H1 (cell line): Measurements from ENCODE around the gene RSPH6A. TPM values are rescaled to one million over a fixed set of nuclear protein-coding genes. Genes with fewer than 3 reads are reported as not detected.
A peak's percentile ranks its signal among the peaks of the same experiment; 100 is the strongest.

Source experiments
- CTCF ChIA-PET: fragments of 300-600 bp; sonication (Branson Sonifier 250); formaldehyde crosslinking; loops from one replicate; lab custom pipeline; 2021; ENCODE audit not compliant: partially characterized antibody; lab: Charles Lee
- POLR2A ChIA-PET: fragments of 300-600 bp; sonication (Branson Sonifier 250); formaldehyde crosslinking; loops from one replicate; lab custom pipeline; 2021; ENCODE audit warnings: inconsistent platforms; ENCODE audit not compliant: partially characterized antibody; lab: Charles Lee
- DNase-seq, 2 experiments: peaks; one replicate each; pipeline versions ENCODE4 v3.0.0 to v3.0.0-alpha.2; 2010 to 2022; ENCODE audit warnings: low spot score in 2 of 2, low read depth in 1 of 2, mixed read lengths in 1 of 2
- FAIRE-seq: peaks from 2 replicates; lab custom pipeline; 2011; peaks lifted over from hg19 to GRCh38; lab: Jason Lieb, UNC
- H2AFZ ChIP-seq: 2 replicates; pipeline ENCODE4 v1.8.1; 2012; ENCODE audit warnings: low read length, inconsistent platforms
- H2AK5ac ChIP-seq: 2 replicates; pipeline ENCODE4 v1.6.1; 2013; ENCODE audit warnings: low read depth, low read length
- H2BK120ac ChIP-seq: replicated peaks from 2 replicates; pipeline ENCODE3; 2013; ENCODE audit warnings: low read depth, low read length, inconsistent platforms
- H2BK12ac ChIP-seq: 2 replicates; pipeline ENCODE4 v1.6.1; 2013; ENCODE audit warnings: low read depth, low read length
- H2BK15ac ChIP-seq: 2 replicates; pipeline ENCODE4 v1.6.1; 2013; ENCODE audit warnings: low read length
- H2BK20ac ChIP-seq: 2 replicates; pipeline ENCODE4 v1.6.1; 2013; ENCODE audit warnings: low read length
- H2BK5ac ChIP-seq: 2 replicates; pipeline ENCODE4 v1.6.1; 2013; ENCODE audit warnings: low read depth, low read length
- H3K14ac ChIP-seq: 2 replicates; pipeline ENCODE4 v1.6.1; 2013; ENCODE audit warnings: inconsistent platforms; ENCODE audit not compliant: insufficient read length
- H3K18ac ChIP-seq: 2 replicates; pipeline ENCODE4 v1.6.1; 2013; ENCODE audit warnings: low read length; ENCODE audit errors: extremely low read depth
- H3K23ac ChIP-seq: 2 replicates; pipeline ENCODE4 v1.6.1; 2013; ENCODE audit warnings: inconsistent platforms; ENCODE audit not compliant: insufficient read length
- H3K23me2 ChIP-seq: 2 replicates; pipeline ENCODE4 v1.6.1; 2013; ENCODE audit warnings: low read depth, low read length
- H3K27ac ChIP-seq: 2 replicates; pipeline ENCODE4 v1.6.1; 2011; ENCODE audit warnings: low read depth, low read length, inconsistent platforms
- H3K27me3 ChIP-seq, 4 experiments: replicated peaks in 1 of 4; 1 replicate in 1 of 4; 2 replicates in 3 of 4; pipeline versions ENCODE4 v1.6.1 to v1.8.1; 2011 to 2013; ENCODE audit warnings: low read length in 3 of 4, mild to moderate bottlenecking in 3 of 4, inconsistent platforms in 2 of 4, mixed read lengths in 2 of 4, moderate library complexity in 1 of 4; ENCODE audit not compliant: control insufficient read depth in 3 of 4, insufficient read depth in 3 of 4; ENCODE audit errors: extremely low read depth in 1 of 4
- H3K36me3 ChIP-seq, 4 experiments: 2 replicates each; pipeline versions ENCODE4 v1.6.1 to v1.8.1; 2011 to 2013; ENCODE audit warnings: mild to moderate bottlenecking in 4 of 4, low read length in 3 of 4, moderate library complexity in 2 of 4, control low read depth in 1 of 4, inconsistent platforms in 1 of 4; ENCODE audit not compliant: insufficient read depth in 4 of 4, control insufficient read depth in 2 of 4
- H3K4ac ChIP-seq: replicated peaks from 2 replicates; pipeline ENCODE3; 2013; ENCODE audit warnings: low read length, low read depth, mixed read lengths, inconsistent platforms; ENCODE audit not compliant: insufficient read length
- H3K4me1 ChIP-seq, 4 experiments: replicated peaks in 1 of 4; 1 replicate in 1 of 4; 2 replicates in 3 of 4; pipeline versions ENCODE4 v1.6.1 to v1.8.1; 2011 to 2013; ENCODE audit warnings: low read length in 3 of 4, inconsistent platforms in 2 of 4, mixed read lengths in 1 of 4; ENCODE audit not compliant: insufficient read depth in 4 of 4, control insufficient read depth in 3 of 4
- H3K4me2 ChIP-seq, 2 experiments: 2 replicates each; pipeline versions ENCODE4 v1.6.1 to v1.8.1; 2011 to 2013; ENCODE audit warnings: low read depth in 2 of 2, low read length in 2 of 2, control low read depth in 1 of 2, inconsistent platforms in 1 of 2, mild to moderate bottlenecking in 1 of 2; ENCODE audit not compliant: insufficient read depth in 1 of 2
- H3K4me3 ChIP-seq, 4 experiments: fragments of 200-600, 300-600 bp in 1 of 4; sonication (generic), shearing (Covaris generic), sonication (Bioruptor Twin) in 1 of 4; 2 replicates each; pipeline versions ENCODE4 v1.5.1 to v1.8.1; 2011 to 2016; ENCODE audit warnings: low read length in 4 of 4, low read depth in 3 of 4, control low read depth in 2 of 4, inconsistent platforms in 2 of 4, mild to moderate bottlenecking in 2 of 4, mixed read lengths in 1 of 4, moderate library complexity in 1 of 4; ENCODE audit not compliant: insufficient read depth in 2 of 4; ENCODE audit errors: extremely low read depth in 1 of 4
- H3K56ac ChIP-seq: replicated peaks from 2 replicates; pipeline ENCODE3; 2013; ENCODE audit warnings: low read depth, mild to moderate bottlenecking, mixed read lengths, low read length, inconsistent platforms; ENCODE audit not compliant: insufficient read length
- H3K79me1 ChIP-seq: 2 replicates; pipeline ENCODE4 v1.6.1; 2013; ENCODE audit warnings: low read depth, low read length, control low read depth
- H3K79me2 ChIP-seq, 2 experiments: 2 replicates each; pipeline versions ENCODE4 v1.6.1 to v1.8.1; 2012 to 2013; ENCODE audit warnings: low read length in 2 of 2, mild to moderate bottlenecking in 2 of 2, inconsistent platforms in 1 of 2; ENCODE audit not compliant: insufficient read depth in 2 of 2, control insufficient read depth in 1 of 2
- H3K9ac ChIP-seq, 4 experiments: replicated peaks in 1 of 4; 1 replicate in 1 of 4; 2 replicates in 3 of 4; pipeline versions ENCODE4 v1.6.1 to v1.8.1; 2011 to 2013; ENCODE audit warnings: low read depth in 3 of 4, low read length in 3 of 4, control low read depth in 2 of 4, mild to moderate bottlenecking in 2 of 4, moderate library complexity in 2 of 4, inconsistent platforms in 1 of 4; ENCODE audit errors: extremely low read depth in 1 of 4
- H3K9me3 ChIP-seq, 2 experiments: 2 replicates each; pipeline versions ENCODE4 v1.6.1 to v1.8.1; 2012 to 2013; ENCODE audit warnings: mild to moderate bottlenecking in 2 of 2, moderate library complexity in 2 of 2, control low read depth in 1 of 2, inconsistent platforms in 1 of 2, low read depth in 1 of 2, low read length in 1 of 2, mixed read lengths in 1 of 2; ENCODE audit not compliant: insufficient read depth in 2 of 2
- H4K20me1 ChIP-seq, 2 experiments: replicated peaks in 1 of 2; 2 replicates each; pipeline versions ENCODE3 to v1.8.1; 2011 to 2013; ENCODE audit warnings: inconsistent platforms in 2 of 2, low read length in 2 of 2, mild to moderate bottlenecking in 1 of 2; ENCODE audit not compliant: insufficient read depth in 2 of 2, control insufficient read depth in 1 of 2
- H4K5ac ChIP-seq: 2 replicates; pipeline ENCODE4 v1.6.1; 2013; ENCODE audit warnings: low read length, low read depth, mixed read lengths, inconsistent platforms; ENCODE audit not compliant: insufficient read length
- H4K8ac ChIP-seq: 2 replicates; pipeline ENCODE4 v1.8.0; 2013; ENCODE audit warnings: mild to moderate bottlenecking, moderate library complexity, low read length, inconsistent platforms; ENCODE audit not compliant: insufficient read depth; ENCODE audit errors: extremely low read depth
- H4K91ac ChIP-seq: replicated peaks from 2 replicates; pipeline ENCODE3; 2013; ENCODE audit warnings: low read length, mixed read lengths, inconsistent platforms; ENCODE audit not compliant: insufficient read length
- TCF12 ChIP-seq: IDR thresholded peaks from 2 replicates; pipeline ENCODE4 v1.6.1; 2011; ENCODE audit warnings: low read depth, mild to moderate bottlenecking, low read length
- WGBS, 2 experiments: shearing (Covaris generic) in 1 of 2; methylation state at CpG; one replicate each; pipeline versions ENCODE4 v1.1.6 to v1.1.7; 2013 to 2015; ENCODE audit warnings: low lambda C conversion rate in 2 of 2, mixed read lengths in 2 of 2, inconsistent platforms in 1 of 2, low coverage in 1 of 2, missing lambda C conversion rate in 1 of 2; ENCODE audit not compliant: insufficient replicate concordance in 2 of 2, insufficient coverage in 1 of 2, insufficient read length in 1 of 2; ENCODE audit errors: extremely low coverage in 1 of 2, missing lambda C conversion rate in 1 of 2; 5-methylcytosine and 5-hydroxymethylcytosine counted together
- polyA plus RNA-seq, 7 experiments: library from polyadenylated mRNA; depleted of rRNA in 3 of 7; stranded (reverse) in 5 of 7; unstranded in 2 of 7; fragments of >200 nt in 5 of 7; fragments of 200-250 nt in 2 of 7; gene quantifications; 1 replicate in 5 of 7; 2 replicates in 1 of 7; 4 replicates in 1 of 7; pipeline versions ENCODE4 v1.2.1 to v1.2.3, GENCODE V29; 2011 to 2013; ENCODE audit warnings: missing spikeins in 2 of 7, mixed read lengths in 2 of 7
- total RNA-seq: library from RNA; stranded (reverse); fragmentation: NEBNext Ultra II Directional; extraction: Animal tissue kit (Norgen Biotek cat#: 25700); gene quantifications from 2 replicates; pipeline ENCODE4 v1.2.1, GENCODE V29; 2021

Gene RSPH6A
- total and polyA plus RNA-seq, 2 of the 8 experiments (the other 6 are each of a cell fraction or from before 2014, with no cell fraction given), result 0.05 to 0.19 TPM

DNA sequence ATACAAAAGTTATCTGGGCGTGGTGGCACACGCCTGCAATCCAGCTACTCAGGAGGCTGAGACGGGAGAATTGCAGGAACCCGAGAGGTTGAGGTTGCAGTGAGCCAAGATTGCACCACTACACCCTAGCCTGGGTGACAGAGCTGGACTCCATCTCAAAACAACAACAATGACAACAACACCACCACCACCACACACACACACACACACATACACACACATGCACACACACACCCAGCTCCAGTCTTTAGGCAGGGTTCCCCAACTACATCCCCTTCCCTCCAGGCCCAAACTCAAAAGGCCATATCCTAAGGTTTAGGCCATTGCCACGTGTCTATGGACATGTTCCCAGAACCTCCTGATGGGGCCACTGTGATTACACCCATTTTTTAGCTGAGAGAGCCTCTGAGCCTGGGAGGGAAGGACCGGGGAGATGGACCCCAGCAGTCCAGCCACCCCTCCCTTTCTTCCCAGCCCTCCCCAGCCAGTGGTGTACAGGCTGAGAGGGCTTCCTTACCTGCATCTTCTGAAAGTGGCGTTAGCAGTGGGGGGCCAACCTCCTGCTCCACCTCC, 13.4 kb downstream of the RSPH6A start:
- no peak overlapping the region for H3K14ac ChIP-seq
- FAIRE-seq, result no peak

More for the DNA sequence above, 13.4 kb downstream of the RSPH6A start:
- Histone ChIP-seq H2BK15ac (no peak overlapping the region; the same call in 1 of the 2 replicates), H3K9ac (no peak overlapping the region), H4K20me1 (no peaks in the 10 kb centered on the region), H3K4ac (no peak overlapping the region), H3K9me3 (no peaks in the 10 kb centered on the region; a peak in 1 of 4 replicates), H2AFZ (no peak overlapping the region), H3K4me1 (peaks cover 0 to 4% (median 2%) of the 10 kb centered on the region in 4 experiments; a peak in 4 of 7 replicates), H3K79me1 (no peaks in the 10 kb centered on the region), H3K23me2 (no peaks in the 10 kb centered on the region; the same call in 1 of the 2 replicates), H2BK5ac (no peak overlapping the region), H2BK120ac (no peak overlapping the region), H3K4me2 (no peak overlapping the region), H3K79me2 (no peaks in the 10 kb centered on the region), H4K5ac (no peak overlapping the region), H3K23ac (no peak overlapping the region), H2AK5ac (no peak overlapping the region), H3K4me3 (no peak overlapping the region), H3K27ac (no peak overlapping the region), H3K27me3 (peaks cover 0 to 2% (median 0%) of the 10 kb centered on the region in 4 experiments; a peak in 3 of 7 replicates), H4K91ac (no peak overlapping the region), H3K36me3 (no peaks in the 10 kb centered on the region), H2BK12ac (no peak overlapping the region; the same call in 1 of the 2 replicates), H4K8ac (peak overlapping the region; percentile 3; the same call in 1 of the 2 replicates), H3K56ac (no peak overlapping the region), H2BK20ac (no peak overlapping the region), H3K18ac (no peak overlapping the region)
- POLR2A ChIA-PET, result interaction anchor here (1.8 to 9.8 kb wide), 3 partner anchors 12 to 84 kb away, joined by 4 to 106 read pairs (median 6); partner anchors contain the start of genes IRF2BP1 and RSPH6A
- DNase-seq, result no peak
- no peak for TF ChIP-seq TCF12
- CTCF ChIA-PET, result interaction anchor here (1.1 to 9.4 kb wide), 4 partner anchors 9 to 32 kb away, joined by 4 to 107 read pairs (median 13); partner anchors contain the start of genes DMWD, RSPH6A and SIX5
- whole genome bisulfite sequencing, 2 experiments, result 80% methylated on average over 6 of the region's 7 CpGs; no CpG with 5 or more reads in 1 of the 2 experiments
